GM12878 (cell line): Measurements from ENCODE around the gene CCR8. TPM values are rescaled to one million over a fixed set of nuclear protein-coding genes. Genes with fewer than 3 reads are reported as not detected.

Source experiments
- ATAC-seq: fragments of 200-7000 bp; cut with Tn5 transposase; 3 replicates; pipeline ENCODE4 v1.9.1; 2020; ENCODE audit warnings: mild to moderate bottlenecking, moderate library complexity
- BruUV-seq: library from RNA; stranded (reverse); fragments of 400-500 nt; replicated peaks from 2 replicates; lab custom pipeline; 2021; lab: Mats Ljungman, UMichigan
- CTCF ChIA-PET: fragments of 300-600 bp; sonication (Branson Sonifier 250); formaldehyde crosslinking; extraction: SDS; loops from one replicate; lab custom pipeline; 2021; ENCODE audit warnings: inconsistent platforms; lab: Yijun Ruan, JAX
- POLR2A ChIA-PET: fragments of 350-600 bp; formaldehyde crosslinking; extraction: SDS; loops from one replicate; lab custom pipeline; 2021; ENCODE audit warnings: inconsistent platforms; lab: Charles Lee
- RAD21 ChIA-PET: fragments of 300-600 bp; sonication (Branson Sonifier 250); formaldehyde crosslinking; loops from one replicate; lab custom pipeline; 2023; ENCODE audit warnings: antibody characterized with exemption; ENCODE audit not compliant: unreplicated experiment; lab: Charles Lee
- SMC1A ChIA-PET: fragments of 300-600 bp; sonication (Branson Sonifier 250); formaldehyde crosslinking; loops from one replicate; lab custom pipeline; 2023; ENCODE audit not compliant: unreplicated experiment, uncharacterized antibody; lab: Charles Lee
- DNase-seq: peaks from one replicate; pipeline ENCODE4 v3.0.0-alpha.2; 2011; ENCODE audit warnings: low read depth, low spot score
- FAIRE-seq: peaks from 3 replicates; lab custom pipeline; 2011; peaks lifted over from hg19 to GRCh38; lab: Jason Lieb, UNC
- H2AFZ ChIP-seq: 2 replicates; pipeline ENCODE4 v1.6.0; 2011; ENCODE audit warnings: low read depth, low read length, control low read depth; ENCODE audit not compliant: control insufficient read depth
- H3K27ac ChIP-seq: 2 replicates; pipeline ENCODE4 v1.5.1; 2011; ENCODE audit warnings: control low read depth; ENCODE audit not compliant: control insufficient read depth, insufficient read depth
- H3K27me3 ChIP-seq, 2 experiments: replicated peaks in 1 of 2; 2 replicates each; pipeline versions ENCODE4 v1.6.0 to v1.6.1; 2011; ENCODE audit warnings: low read length in 1 of 2; ENCODE audit not compliant: control insufficient read depth in 2 of 2, insufficient read depth in 2 of 2
- H3K36me3 ChIP-seq, 2 experiments: 2 replicates each; pipeline ENCODE4 v1.5.1; 2011; ENCODE audit warnings: low read length in 1 of 2; ENCODE audit not compliant: control insufficient read depth in 2 of 2, insufficient read depth in 2 of 2
- H3K4me1 ChIP-seq: 2 replicates; pipeline ENCODE4 v1.6.1; 2011; ENCODE audit warnings: mild to moderate bottlenecking, low read length, moderate library complexity, mixed read lengths; ENCODE audit not compliant: control insufficient read depth, insufficient read depth
- H3K4me2 ChIP-seq: 2 replicates; pipeline ENCODE4 v1.6.0; 2011; ENCODE audit warnings: control low read depth; ENCODE audit not compliant: control insufficient read depth, insufficient read depth
- H3K4me3 ChIP-seq: fragments of 200-600 bp; sonication (generic); 2 replicates; pipeline ENCODE4 v1.5.1; 2016
- H3K79me2 ChIP-seq: 2 replicates; pipeline ENCODE4 v1.6.0; 2011; ENCODE audit warnings: low read length; ENCODE audit not compliant: control insufficient read depth, insufficient read depth
- H3K9ac ChIP-seq: 2 replicates; pipeline ENCODE4 v1.8.0; 2011; ENCODE audit warnings: low read length, control low read depth, mixed read lengths; ENCODE audit not compliant: control insufficient read depth, insufficient read depth
- H3K9me3 ChIP-seq: replicated peaks from 3 replicates; pipeline ENCODE4 v1.5.1; 2011; ENCODE audit warnings: mild to moderate bottlenecking, low read length; ENCODE audit not compliant: control insufficient read depth, insufficient read depth
- H4K20me1 ChIP-seq: 2 replicates; pipeline ENCODE4 v1.6.0; 2011; ENCODE audit not compliant: control insufficient read depth, insufficient read depth
- GABPA ChIP-seq: IDR thresholded peaks from 2 replicates; pipeline ENCODE4 v1.6.1; 2014; ENCODE audit warnings: antibody characterized with exemption, low read depth, mild to moderate bottlenecking, inconsistent platforms
- IRF4 ChIP-seq: IDR thresholded peaks from 2 replicates; pipeline ENCODE4 v1.6.1; 2011; ENCODE audit warnings: low read depth, low read length
- SMAD5 ChIP-seq: IDR thresholded peaks from 2 replicates; pipeline ENCODE4 v1.6.1; 2016; ENCODE audit warnings: antibody characterized with exemption, low read depth
- SUPT20H ChIP-seq: IDR thresholded peaks from 2 replicates; pipeline ENCODE4 v1.6.1; 2011; ENCODE audit warnings: low read depth, mild to moderate bottlenecking, low read length, moderate library complexity, borderline replicate concordance; ENCODE audit not compliant: control insufficient read depth
- USF1 ChIP-seq: IDR thresholded peaks from 2 replicates; pipeline ENCODE4 v1.6.1; 2011; ENCODE audit warnings: borderline replicate concordance, low read depth, mild to moderate bottlenecking, moderate library complexity, mixed read lengths, low read length; ENCODE audit not compliant: insufficient read depth; ENCODE audit errors: extremely low read length
- WGBS: methylation state at CpG from one replicate; pipeline ENCODE4 v1.1.6; 2016; ENCODE audit warnings: low lambda C conversion rate; ENCODE audit not compliant: insufficient replicate concordance, insufficient coverage; ENCODE audit errors: missing lambda C conversion rate; 5-methylcytosine and 5-hydroxymethylcytosine counted together
- in situ Hi-C: fragments of 300-500 bp; cut with MboI; formaldehyde crosslinking; loops from 9 replicates; pipeline ENCODE4 v1.14.3; 2018; ENCODE audit warnings: mixed read lengths
- intact Hi-C: fragments of 100-400 bp; cut with micrococcal nuclease; formaldehyde crosslinking; loops from one replicate; pipeline ENCODE4 v1.14.2; 2022; ENCODE audit not compliant: unreplicated experiment
- polyA plus RNA-seq, 11 experiments: library from polyadenylated mRNA; depleted of rRNA in 4 of 11; unstranded in 6 of 11; stranded (reverse) in 5 of 11; fragments of >200 nt; fragmentation: Nextera tagmentation in 4 of 11; fragmentation: Illumina TruSeq in 1 of 11; extraction: Ambion mirVana in 4 of 11; extraction: Trizol in 1 of 11; gene quantifications; 1 replicate in 1 of 11; 2 replicates in 10 of 11; pipeline versions ENCODE4 v1.2.1 to v1.2.3, GENCODE V29; 2011 to 2016; ENCODE audit warnings: inconsistent platforms in 2 of 11, missing spikeins in 2 of 11, low read depth in 1 of 11
- total RNA-seq, 4 experiments: library from RNA; depleted of rRNA in 3 of 4; stranded (reverse); fragments of >200 nt in 3 of 4; fragmentation: Illumina TruSeq in 1 of 4; extraction: Trizol in 1 of 4; gene quantifications; 2 replicates each; pipeline versions ENCODE4 v1.2.1 to v1.2.3, GENCODE V29; 2013 to 2021

The CCR8 gene
- total and polyA plus RNA-seq, 10 of the 15 experiments (the other 5 are each of a cell fraction or from before 2014, with no cell fraction given): 5.2 to 28.8 (median 15.6) TPM

GRCh38 chr3:39378957-39379777 lies 49.7 kb downstream of the CCR8 start (continued):
- TF ChIP-seq USF1 (no peak), GABPA (no peak), IRF4 (no peak)
- TF ChIP-seq, all 136 proteins: peak for 0

DNA sequence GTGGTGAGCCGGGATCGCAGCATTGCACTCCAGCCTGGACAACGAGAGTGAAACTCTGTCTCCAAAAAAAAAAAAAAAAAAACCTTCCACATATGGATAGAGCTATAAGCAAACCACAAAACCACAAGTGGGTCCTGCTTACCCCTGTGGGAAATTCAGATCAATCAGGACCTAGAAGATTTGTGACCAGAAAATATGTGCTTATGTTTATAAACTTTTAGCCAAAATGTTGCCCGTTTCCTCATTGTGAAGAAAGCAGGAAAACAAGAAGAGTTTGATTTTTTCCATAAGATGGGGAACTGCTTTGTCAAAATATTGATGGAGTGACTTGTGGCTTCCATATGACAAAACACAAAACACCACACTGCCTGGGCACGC lies 50.3 kb downstream of the CCR8 start:
- Histone ChIP-seq H4K20me1 (no peaks in the 10 kb centered on the region), H2AFZ (no peak overlapping the region), H3K9me3 (no peaks in the 10 kb centered on the region), H3K27me3 (no peaks in the 10 kb centered on the region), H3K9ac (no peak overlapping the region), H3K4me3 (no peak overlapping the region), H3K79me2 (peaks cover 16% of the 10 kb centered on the region), H3K36me3 (no peaks in the 10 kb centered on the region), H3K4me2 (no peak overlapping the region), H3K4me1 (peaks cover 14% of the 10 kb centered on the region), H3K27ac (no peak overlapping the region)
- SMC1A ChIA-PET: interaction anchor here (0.8 to 7.4 kb wide), 3 partner anchors 48 to 189 kb away, joined by 3 to 234 read pairs (median 4); no protein-coding TSS in a partner anchor
- POLR2A ChIA-PET: interaction anchor here (0.7 kb wide), 1 partner anchor 8 kb away, joined by 3 read pairs; no protein-coding TSS in a partner anchor
- no peak for ATAC-seq
- TF ChIP-seq SUPT20H: no peak
- TF ChIP-seq SMAD5: no peak
- CTCF ChIA-PET: interaction anchor here (2.4 to 7.2 kb wide), 3 partner anchors 33 to 189 kb away, joined by 27 to 323 read pairs (median 55); partner anchors contain the start of gene XIRP1
- no TSS peak for BruUV-seq
- RAD21 ChIA-PET: interaction anchor here (0.7 to 9.6 kb wide), 2 partner anchors 9 to 88 kb away, joined by 3 to 232 read pairs; no protein-coding TSS in a partner anchor
- intact Hi-C loops (loop anchor here (2.0 to 5.0 kb wide), 3 partner anchors 51 to 279 kb away; partner anchors contain the start of gene CCR8), in situ Hi-C loops (loop anchor here (5.0 kb wide), 2 partner anchors 82 to 192 kb away; no protein-coding TSS in a partner anchor)
- FAIRE-seq: no peak
- DNase-seq: no peak
- WGBS: 94% methylated on average over 5 of the region's 5 CpGs
